Stimulated activated CD8-positive, alpha-beta memory T cell treated with anti-CD3 and anti-CD28 coated beads, Interleukin-7, amount 100 ng/mL, for 48 hours (primary cell): ENCODE measurements around the gene RAB10.
A peak's percentile ranks its signal among the peaks of the same experiment; 100 is the strongest.
"Not testable (repeated sequence)": the region's sequence is repeated elsewhere in the genome, so short reads cannot be mapped to it uniquely, and the experiment has no call there.

Experiments
- DNase-seq, 2 donors: peaks; one replicate each; pipeline ENCODE4 v3.0.0-alpha.2; 2020; ENCODE audit warnings: low read depth in 1 of 2; ENCODE audit errors: extremely low read depth in 1 of 2

RAB10 gene

DNA sequence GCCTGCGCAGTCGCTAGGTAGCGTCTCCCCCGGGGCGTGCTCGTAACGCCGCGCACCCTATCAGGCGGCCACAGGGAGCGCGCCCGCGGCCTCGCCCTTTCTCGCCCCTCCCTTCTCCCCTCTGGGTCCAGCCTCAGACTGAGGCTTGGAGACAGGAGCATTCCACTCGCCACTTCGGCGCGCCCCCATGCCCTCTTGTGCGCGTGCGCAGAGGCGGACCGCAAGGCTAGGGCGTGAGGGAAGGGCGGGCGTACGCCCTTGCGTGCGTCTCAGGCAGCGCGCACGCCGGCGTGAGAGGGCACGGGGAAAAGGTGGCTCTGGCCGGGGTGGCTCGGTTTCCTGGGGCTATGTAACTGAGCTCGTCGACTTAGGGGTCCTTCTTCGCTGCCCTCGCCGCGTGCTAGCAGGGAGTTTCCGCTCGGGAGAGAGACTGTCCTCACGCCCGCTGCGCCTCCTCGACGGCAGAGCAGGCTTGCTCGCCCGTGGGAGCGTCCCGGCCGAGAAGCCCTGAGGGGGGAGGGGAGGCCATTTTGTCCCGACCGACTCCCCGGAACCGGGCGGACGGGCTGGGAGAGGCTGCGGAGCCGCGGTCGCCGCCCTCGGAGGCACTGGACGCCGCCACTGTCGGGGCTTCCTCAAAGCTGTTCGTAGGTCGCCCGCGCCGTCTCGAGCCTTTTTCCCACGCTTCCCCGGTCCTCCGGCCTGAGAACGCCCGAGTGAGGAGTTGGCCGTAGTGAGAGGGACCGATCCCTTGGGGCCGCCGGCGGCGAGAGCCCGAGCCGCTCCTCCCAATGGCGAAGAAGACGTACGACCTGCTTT lies at the start of gene RAB10:
RAB10 (plus strand) TSS at position 267 of the 819 bp plus-strand sequence; CDS start at position 792, 525 bp downstream.
- peak; percentile 98 to 100 for DNase-seq

DNA sequence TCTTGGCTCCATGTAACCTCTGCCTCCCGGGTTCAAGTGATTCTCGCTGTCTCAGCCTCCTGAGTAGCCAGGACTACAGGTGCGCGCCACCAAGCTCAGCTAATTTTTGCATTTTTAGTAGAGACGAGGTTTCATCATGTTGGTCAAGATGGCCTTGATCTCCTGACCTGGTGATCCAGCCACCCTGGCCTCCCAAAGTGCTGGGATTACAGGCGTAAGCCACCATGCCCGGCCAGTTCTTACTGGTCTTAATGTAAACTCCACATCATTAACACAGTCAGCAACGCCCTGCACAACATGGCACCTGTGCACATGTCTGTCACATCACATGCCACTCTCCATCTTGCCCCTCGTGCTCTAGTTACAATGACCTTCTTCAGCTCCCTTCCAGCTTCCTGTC lies 45.8 kb upstream of the RAB10 start:
- no peak for DNase-seq

DNA sequence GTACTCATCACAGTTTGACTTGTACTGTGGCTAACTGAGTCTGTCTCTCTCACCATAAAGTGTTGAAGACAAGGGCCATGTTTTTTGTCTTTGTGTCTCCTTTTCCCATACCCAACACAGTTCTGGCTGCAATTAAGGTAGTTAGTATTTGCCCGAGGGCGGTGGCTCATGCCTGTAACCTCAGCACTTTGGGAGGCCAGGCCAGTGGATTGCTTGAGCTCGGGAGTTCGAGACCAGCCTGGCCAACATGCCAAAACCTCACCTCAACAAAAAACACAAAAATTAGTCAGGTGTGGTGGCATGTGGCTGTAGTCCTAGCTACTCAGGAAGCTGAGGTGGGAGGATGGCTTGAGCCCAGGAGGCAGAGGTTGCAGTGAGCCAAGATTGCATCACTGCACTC lies 44.7 kb upstream of the RAB10 start:
- no peak for DNase-seq

DNA sequence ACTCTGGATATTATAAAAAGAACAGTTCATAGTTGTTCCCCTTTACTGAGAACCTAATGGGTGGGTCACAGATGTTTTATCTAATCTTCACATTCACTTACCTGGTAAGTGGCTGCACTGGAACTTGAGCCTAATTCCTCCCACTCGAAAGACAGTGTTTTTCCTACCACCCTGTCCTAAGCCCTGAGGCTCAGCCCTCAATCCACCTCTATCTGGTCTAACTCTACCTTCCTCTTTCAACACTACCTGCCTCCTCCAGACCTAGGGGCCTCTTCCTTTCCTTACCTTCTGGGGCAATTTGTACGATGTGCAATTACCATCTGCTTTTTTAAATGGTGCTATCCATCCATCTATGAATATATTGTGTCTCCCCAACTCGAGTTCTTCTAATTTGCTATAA lies 41.9 kb upstream of the RAB10 start:
- DNase-seq = no peak

DNA sequence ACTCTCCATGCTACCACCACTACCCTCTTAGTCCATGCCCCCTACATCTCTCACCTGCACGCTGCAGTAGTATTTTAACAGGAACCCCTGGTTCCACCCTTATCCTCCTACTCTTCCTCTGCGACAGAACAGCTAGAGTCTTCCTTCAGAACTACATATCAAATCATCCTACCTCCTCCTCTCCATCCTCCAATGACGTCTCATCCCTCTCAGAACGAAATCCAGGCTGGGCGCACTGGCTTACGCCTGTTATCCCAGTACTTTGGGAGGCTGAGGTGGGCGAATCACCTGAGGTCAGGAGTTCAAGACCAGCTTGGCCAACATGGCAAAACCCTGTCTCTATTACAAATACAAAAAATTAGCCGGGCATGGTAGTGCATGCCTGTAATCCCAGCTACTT lies 41.3 kb upstream of the RAB10 start:
- no peak for DNase-seq

DNA sequence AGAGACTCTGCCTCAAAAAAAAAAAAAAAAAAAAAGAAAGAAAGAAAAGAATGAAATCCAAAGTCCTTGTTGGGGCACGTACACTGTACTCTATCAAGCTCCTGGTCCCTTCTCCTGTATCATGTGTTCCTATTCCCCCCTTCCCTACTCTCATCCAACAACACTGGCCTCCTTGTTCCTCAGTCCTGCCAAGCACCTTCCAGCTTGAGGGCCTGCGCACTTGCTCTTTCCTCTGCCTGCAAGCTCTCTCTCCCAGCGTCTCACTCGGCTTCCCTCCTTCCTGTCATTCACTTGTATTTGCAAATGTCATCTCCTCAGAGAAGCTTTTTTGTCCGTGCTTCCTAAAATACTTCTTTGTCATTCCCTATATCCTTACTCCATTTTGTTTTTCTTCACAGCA lies 40.8 kb upstream of the RAB10 start:
- DNase-seq = no peak

DNA sequence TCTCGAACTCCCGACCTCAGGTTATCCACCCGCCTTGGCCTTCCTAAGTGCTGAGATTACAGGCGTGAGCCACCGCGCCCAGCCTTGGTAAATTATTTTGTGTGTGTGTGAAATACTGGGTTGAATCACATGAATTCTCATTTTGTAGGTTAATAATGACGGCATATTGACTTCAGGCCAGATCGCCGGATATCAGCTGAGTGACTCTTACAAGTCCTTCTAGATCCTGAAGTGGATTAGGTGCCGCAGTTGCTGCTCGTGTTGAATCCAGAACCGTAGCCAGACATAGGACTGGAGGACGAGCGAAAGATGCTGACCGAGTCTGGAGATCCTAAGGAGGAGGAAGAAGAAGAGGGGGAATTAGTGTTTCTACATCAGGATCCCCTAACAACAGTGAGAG lies 39.4 kb upstream of the RAB10 start:
- no peak for DNase-seq

DNA sequence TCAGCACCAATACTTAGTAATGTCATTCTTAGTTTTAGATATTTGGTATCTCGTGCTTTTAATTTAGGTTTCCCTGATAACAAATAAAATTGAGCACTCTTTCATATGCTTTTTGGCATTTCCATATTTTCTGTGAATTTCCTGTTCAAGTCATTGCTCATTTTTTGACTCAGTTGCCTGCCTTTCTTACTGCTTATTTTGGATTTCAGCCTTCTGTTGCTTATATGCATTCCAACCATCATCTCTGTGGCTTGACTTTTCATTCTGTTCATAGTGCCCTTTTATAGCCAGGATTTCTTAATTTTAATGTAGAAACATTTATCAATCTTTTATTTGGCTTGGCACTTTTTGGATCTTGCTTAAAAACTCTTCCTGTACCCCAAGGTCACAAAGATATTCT lies 37.0 kb upstream of the RAB10 start:
- DNase-seq = no peak

DNA sequence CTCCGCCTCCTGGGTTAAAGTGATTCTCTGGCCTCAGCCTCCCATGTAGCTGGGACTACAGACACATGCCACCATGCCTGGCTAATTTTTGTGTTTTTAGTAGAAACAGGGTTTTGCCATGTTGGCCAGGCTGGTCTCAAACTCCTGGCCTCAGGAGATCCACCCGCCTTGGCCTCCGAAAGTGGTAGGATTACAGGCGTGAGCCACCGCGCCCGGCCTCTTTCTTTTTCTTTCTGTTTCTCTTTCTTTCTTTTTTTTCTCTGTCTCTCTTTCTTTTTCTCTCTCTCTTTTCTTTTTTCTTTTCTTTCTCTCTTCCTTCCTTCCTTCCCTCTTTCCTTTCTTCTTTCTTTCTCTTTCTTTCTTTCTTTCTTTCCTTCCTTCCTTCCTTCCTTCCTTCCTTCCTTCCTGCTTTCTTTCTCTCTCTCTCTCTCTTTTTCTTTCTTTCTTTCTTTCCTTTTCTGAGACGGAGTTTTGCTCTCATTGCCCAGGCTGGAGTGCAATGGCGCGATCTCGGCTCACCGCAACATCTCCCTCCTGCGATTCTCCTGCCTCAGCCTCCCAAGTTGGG lies 35.0 kb upstream of the RAB10 start:
- not testable (repeated sequence) for DNase-seq

DNA sequence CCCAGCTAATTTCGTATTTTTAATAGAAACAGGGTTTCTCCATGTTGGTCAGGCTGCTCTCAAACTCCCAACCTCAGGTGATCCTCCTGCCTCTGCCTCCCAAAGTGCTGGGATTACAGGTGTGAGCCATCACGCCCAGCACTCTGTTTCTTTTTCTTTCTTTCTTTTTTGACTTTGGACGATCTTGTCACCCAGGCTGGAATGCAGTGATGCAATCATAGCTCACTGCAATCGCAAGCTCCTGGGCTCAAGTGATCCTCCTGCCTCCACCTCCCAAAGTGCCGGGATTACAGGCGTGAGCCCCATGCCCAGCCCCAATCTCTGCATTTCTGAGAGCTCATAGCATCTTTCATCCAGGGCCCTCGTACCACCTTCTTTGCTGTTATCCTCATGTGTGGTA lies 34.5 kb upstream of the RAB10 start:
- not testable (repeated sequence) for DNase-seq

DNA sequence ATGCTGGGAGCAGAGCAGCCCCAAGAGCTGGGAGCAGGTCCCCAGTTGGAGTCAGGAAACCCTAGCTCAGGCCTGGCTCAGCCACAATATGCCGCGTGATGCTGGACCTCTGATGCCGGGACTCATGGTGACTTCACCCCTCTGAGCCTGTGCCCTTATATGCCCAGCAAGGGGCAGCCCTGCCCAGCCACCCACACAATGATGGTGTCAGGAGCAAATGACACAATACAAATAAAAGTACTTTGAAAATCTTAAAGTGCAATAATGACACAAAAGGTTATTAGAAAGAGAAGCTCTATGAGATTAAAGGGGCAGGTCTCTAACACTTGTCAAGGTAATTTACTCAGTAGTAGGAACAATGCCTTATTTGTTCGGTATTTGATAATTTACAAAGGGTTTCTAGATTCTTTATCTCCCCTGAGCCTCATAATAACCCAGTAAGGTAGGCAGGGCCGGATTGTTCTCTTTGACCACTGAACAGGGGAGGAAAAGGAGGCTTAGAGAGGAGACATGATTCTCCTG lies 33.3 kb upstream of the RAB10 start:
- DNase-seq = no peak

DNA sequence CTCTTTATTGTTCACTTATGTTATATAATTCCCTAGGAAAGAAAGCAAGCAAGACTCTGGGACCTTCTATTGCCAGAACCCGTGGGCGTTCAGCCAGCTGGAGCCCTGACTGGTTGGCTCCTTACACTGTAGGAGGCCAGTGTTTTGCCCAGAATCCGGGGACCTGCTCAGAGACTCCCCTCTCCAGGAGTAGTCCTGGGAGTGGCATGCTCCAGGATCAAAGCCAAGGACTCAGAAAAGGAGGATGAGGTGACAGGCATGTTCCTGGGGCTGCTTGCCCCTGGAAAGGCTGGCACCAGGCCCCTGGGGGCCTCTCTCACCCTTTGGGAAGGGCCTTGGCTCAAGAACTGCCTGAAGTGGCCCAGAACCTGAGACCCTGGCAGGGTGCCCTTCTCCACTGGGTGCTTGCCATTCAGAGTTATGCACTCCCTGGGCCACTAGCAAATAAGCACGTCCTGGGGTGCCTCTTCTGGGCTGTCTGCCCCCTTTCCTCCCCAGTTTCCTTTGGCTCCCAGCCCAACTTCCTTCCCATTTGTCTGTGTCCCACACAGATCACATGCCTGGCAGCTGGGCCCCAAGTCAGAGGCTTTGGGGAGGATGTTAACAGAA lies 32.0 kb upstream of the RAB10 start:
- DNase-seq = no peak

DNA sequence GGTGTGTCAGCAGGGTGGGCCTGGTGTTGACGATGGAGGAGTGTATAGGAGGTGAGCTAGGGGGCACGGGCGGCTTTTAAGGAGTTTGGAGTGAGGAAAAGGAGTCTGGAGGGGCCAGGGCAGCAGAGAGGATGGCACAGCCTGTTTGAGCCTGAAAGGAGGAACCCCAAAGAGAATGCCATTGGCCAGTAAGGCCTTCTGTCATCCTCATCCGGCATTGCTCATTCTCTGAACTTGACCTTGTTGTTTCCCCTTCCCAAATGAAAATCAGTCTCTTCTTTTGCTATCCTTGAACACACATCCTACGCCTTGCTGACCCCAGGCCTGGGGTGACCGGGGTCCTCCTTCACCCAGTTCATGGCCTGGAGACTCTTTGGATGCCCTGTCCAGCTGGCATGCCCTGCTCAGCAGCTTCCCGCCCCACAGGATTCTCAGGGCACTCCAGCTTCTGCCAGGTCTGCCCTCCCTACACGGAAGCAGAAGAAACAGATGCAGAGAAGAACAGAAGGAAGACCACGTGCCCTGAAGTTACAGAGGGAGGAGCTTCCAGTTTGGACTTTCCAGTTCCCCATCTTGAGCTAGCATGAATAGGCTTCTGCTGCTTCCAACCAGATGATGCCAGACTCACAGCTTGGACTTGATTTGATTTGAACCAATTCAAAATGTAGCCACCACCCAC lies 31.1 kb upstream of the RAB10 start:
- DNase-seq = no peak

DNA sequence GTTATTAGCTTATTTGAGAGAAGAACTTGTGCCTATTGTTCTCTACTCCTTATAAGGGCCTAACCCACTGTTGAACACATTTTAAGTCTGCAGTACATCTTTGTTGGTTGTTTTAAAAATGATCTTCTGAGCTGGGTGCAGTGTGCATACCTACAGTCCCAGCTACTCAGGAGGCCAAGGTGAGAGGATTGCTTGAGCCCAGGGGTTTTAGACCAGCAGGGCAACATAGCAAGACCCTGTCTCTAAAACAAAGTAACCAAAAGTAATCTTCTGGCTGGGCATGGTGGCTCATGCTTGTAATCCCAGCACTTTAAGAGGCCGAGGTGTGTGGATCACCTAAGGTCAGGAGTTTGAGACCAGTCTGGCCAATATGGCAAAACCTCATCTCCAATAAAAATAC lies 25.8 kb upstream of the RAB10 start:
- DNase-seq = no peak

DNA sequence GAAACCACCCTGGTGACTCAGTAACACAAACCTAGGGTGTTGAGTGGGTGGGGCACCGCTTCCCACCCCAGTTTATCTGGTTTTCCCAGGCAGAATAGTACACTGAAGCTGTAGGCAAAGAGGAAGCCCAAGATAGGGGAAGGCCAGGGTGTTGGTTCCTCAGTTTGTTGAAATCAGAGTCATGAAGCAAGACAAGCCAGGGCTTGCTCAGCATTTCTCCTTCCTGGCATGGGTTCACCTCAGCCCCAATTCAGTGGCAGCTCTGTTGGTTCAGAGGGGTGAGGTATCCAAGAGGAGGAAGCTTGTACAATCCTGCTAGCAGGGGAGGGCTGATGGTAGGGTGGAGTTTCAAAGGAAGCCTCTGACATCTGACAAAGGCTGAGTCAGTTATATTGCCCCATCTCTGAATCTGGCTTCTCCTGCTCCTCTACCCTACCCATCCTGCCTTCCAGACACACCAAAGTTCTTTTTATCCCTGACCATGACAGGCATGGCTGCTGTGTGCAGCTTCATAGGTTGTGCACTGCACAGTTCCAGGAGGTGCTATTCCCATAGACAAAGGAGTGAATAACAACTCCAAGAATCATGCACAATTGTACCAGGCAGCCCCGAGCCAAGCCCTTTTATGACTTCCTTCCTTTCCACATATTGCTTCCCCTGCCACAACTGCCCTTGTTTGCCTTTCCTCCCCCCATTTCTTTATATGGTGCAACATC lies 24.9 kb upstream of the RAB10 start:
- DNase-seq = no peak

DNA sequence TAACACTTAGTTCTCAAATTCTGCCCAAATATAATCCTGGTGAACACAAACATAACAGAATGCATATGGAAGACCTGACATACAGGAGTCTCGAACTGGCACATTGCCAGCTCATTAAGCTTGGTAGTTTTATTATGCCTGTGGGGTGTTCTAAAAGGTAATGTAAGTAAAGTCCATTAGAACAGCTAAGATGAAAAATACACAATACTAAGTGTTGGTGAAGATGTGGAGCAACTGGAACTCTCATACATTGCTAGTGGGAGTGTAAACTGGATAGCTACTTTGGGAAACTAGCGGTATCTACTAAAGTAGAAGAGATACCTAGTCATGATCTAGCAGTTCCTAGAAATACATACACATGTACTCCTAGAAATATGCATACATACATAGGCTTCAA lies 24.3 kb upstream of the RAB10 start:
- no peak for DNase-seq

DNA sequence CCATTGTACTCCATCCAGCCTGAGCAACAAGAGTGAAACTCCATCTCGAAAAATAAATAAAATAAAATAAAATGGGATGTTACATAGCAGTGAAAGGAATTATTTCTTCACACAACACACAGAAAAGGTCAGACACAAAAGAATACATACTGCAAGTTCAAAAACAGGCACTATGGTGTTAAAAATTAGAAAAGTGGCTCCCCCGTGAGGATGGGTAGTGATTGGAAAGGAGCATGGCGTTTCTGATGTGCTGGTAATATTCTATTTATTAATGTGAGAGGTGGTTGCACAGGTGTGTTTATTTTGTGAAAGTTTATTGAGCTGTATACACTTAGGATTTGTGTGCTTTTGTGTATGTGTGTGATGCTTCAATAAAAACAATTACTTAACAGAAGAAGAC lies 22.9 kb upstream of the RAB10 start:
- DNase-seq = no peak

DNA sequence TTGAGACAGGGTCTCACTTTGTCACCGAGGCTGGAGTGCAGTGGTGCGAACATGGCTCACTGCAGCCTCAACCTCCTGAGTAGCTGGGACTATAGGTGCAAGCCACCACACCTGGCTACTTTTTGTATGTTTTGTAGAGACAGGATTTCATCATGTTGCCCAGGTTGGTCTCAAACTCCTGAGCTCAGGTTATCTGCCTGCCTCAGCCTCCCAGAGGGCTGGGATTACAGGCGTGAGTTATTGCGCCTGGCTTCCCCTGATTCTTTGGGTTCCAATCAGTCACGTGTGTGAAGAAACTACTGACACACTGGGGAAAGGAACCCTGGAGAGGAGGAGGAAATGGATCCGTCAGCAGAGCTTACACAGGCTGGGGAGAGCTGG lies 22.3 kb upstream of the RAB10 start:
- DNase-seq = no peak

DNA sequence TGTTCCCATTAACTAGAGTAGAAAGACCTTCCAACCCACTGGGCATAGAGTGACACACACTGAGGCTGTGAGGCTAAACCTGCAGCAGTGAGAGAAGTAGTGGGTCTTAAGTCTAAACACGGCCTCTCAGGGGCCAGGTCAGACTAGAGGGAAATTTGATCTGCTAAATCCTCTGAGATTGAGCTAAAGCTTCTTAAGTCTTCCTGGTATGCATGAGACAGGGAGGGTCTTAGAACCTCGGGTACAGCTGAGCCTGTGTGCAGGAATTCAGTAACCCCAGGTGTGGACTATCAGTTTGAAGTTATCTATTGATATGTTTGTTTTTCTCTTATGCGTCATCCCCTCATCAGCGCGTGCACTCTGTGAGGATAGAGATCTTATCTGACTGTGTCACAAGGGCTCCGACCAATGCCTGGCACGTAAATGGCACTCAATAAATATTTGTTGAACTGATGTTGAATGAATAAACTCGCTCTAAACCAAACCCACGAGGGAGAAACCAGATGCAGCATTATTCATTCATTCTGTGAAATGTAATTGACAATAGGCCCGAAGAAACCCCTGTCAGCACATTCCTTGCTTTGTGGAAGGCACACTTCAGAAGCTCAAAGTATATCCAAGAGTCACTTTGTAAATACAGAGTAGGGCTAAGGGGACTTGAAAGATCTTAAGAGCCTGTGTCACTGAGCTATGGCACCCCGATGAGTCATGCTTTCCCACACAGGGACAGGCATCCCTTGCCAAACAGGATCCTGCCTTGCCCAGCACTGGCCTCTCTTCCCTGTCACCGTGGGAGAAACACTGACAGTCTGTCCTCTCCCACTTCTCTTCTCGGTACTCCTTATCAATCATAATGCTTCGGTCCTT lies 21.7 kb upstream of the RAB10 start:
- DNase-seq = no peak

DNA sequence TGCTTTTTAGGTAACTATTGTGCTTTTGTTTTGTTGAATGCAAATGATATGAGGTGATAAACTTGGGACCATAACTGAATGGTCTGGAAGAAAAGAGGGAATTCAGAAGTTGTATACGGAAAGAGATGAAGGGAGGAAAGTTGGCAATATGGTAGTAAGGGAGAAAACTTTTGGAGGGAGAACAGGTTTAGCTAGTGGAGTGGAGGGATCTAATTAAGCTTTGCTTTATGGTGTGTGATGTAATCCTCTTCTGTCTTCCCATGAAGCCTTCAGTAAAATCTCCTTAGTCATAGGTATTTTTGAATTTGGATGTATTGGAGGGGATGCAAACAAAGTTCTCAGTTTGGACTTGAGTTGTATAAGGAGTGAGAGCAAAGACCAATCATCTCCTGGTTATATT lies 20.2 kb upstream of the RAB10 start:
- DNase-seq = no peak
